Neutrophil (primary cell): ENCODE measurements around the gene EVX1.

ENCODE experiments used
- H3K27ac ChIP-seq: fragments of 200-600 bp; sonication (generic); 2 replicates; pipeline ENCODE4 v1.5.1; 2016; ENCODE audit warnings: mild to moderate bottlenecking, moderate library complexity
- H3K27me3 ChIP-seq: fragments of 200-600 bp; sonication (generic); 2 replicates; pipeline ENCODE4 v1.6.0; 2016; ENCODE audit warnings: mild to moderate bottlenecking
- H3K36me3 ChIP-seq: fragments of 200-600 bp; sonication (generic); 2 replicates; pipeline ENCODE4 v1.5.1; 2017
- H3K4me1 ChIP-seq, 2 experiments: fragments of 200-600 bp in 1 of 2; sonication (generic) in 1 of 2; 1 replicate in 1 of 2; 2 replicates in 1 of 2; pipeline versions ENCODE4 v1.5.1 to v1.6.1; 2013 to 2016; ENCODE audit warnings: low read depth in 1 of 2, low read length in 1 of 2, mild to moderate bottlenecking in 1 of 2, moderate library complexity in 1 of 2; ENCODE audit not compliant: control insufficient read depth in 1 of 2, insufficient read depth in 1 of 2
- H3K4me3 ChIP-seq, 2 experiments: fragments of 200-600 bp in 1 of 2; sonication (generic) in 1 of 2; 1 replicate in 1 of 2; 2 replicates in 1 of 2; pipeline ENCODE4 v1.5.1; 2013 to 2016; ENCODE audit warnings: low read depth in 1 of 2, low read length in 1 of 2, mild to moderate bottlenecking in 1 of 2, moderate library complexity in 1 of 2
- H3K9me3 ChIP-seq: fragments of 200-600 bp; sonication (generic); 2 replicates; pipeline ENCODE4 v1.5.1; 2016
- CTCF ChIP-seq: fragments of 200-600 bp; sonication (generic); IDR thresholded peaks from 2 replicates; pipeline ENCODE4 v1.5.1; 2016; ENCODE audit warnings: antibody characterized with exemption

EVX1 gene

DNA sequence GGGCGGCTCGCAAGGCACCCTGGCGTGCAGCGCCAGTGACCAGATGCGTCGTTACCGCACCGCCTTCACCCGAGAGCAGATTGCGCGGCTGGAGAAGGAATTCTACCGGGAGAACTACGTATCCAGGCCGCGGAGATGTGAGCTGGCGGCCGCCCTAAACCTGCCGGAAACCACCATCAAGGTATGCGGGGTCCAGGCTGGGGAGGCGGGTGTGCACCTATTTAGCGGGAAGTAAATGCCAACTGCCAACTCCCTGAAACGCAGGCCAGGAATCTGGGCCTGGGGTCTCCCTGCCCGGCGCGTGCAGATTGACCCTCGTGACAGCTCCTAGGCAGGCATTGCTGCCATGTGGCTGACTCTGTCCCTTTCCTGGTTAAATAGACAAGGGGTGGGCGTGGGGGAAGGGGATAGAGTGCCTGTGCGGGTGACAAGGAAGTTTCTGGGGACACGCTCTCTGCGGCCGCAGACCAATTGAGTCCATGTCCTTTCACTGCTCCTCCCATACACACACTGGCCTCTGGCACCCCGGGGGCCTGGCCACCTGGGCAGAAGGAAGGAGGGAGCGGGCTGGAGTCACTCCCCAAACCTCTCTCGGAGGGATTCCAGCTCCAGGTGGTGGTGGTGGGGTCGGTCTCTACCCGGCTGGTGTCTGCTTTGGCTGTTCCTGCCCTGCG, 2.7 kb downstream of the EVX1 start:
- Histone ChIP-seq H3K9me3 (no peaks in the 10 kb centered on the region), H3K27me3 (peaks cover 100% of the 10 kb centered on the region), H3K4me1 (no peaks in the 10 kb centered on the region), H3K27ac (no peak overlapping the region), H3K4me3 (no peak overlapping the region), H3K36me3 (no peaks in the 10 kb centered on the region)
- no peak for TF ChIP-seq CTCF

GRCh38 chr7:27245798-27246691, 3.4 kb downstream of the EVX1 start:
- Histone ChIP-seq H3K27me3 (peaks cover 100% of the 10 kb centered on the region), H3K9me3 (no peaks in the 10 kb centered on the region), H3K36me3 (no peaks in the 10 kb centered on the region), H3K27ac (no peak overlapping the region), H3K4me1 (no peaks in the 10 kb centered on the region), H3K4me3 (no peak overlapping the region)
- no peak for TF ChIP-seq CTCF

DNA sequence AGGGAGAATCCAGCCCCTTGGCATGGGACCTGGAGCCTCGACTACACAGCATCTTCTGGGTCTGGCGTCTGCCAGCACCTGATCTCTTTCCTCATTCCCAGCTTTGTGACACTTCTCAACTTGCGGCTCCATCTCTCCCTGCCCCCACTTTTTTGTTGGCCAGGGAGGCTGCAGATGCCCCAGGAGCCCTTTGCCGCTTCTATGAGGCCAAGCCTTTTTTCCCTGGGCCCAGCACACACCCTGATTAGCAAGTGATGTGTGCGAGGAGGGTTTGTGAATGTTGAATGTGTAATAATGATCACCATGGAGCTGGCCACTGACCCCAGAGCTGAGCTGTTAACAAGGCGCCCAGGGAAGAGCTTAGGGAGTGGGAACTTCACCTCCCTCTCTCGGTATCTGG, 4.4 kb downstream of the EVX1 start:
- Histone ChIP-seq H3K4me1 (no peaks in the 10 kb centered on the region), H3K27ac (no peak overlapping the region), H3K27me3 (peaks cover 100% of the 10 kb centered on the region), H3K9me3 (no peaks in the 10 kb centered on the region), H3K36me3 (no peaks in the 10 kb centered on the region), H3K4me3 (no peak overlapping the region)
- TF ChIP-seq CTCF, result no peak

DNA sequence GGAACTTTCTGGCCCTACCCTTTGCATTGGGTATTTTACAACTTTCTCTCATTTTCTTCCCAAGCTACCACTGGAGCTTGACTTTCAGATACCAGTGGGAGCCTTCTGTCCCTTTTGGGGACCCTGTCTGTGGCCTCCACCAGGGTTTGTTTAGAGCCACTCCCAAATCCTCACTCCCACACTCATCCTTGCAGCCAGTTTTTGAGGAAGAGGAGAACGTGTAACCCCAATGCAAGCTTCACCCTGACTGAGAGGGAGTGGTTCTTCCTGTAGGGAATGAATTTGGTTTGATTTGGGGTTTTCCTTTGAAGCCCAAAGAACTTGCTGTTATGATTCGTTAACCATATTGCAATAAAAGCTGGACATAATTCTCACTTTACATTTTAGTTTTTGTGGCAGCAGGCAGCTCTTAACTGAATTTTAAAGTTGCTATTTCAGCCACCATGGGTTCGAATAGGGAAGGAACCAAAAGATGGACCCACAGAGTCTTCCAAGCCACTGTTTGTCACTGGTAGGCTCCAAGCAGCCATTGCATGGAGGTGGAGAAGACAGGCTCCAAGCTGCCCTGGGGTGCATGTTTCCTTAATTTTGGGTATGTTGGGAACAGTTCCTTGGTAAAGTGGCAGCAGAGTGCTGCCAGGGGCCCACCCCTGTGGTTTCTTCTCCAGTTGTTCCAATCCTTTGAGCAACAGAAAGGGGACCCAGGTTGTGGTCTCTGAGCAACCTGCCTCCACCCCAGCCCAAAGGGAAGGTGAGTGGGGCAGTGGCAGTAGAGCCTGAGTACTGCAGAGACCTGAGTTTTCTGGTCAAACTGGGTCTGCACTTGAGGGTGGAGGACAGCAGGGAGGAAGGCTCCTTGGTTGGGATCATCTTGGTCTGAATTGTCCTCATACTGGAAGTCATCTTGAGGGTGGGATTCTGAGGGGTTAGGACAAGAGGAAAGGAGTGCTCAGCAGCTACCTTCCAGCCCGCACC, 5.1 kb downstream of the EVX1 start:
- peaks cover 100% of the 10 kb centered on the region for H3K27me3 ChIP-seq
- H3K27ac ChIP-seq, result no peak overlapping the region
- no peak overlapping the region for H3K4me3 ChIP-seq
- H3K9me3 ChIP-seq, result no peaks in the 10 kb centered on the region
- TF ChIP-seq CTCF, result no peak
- no peaks in the 10 kb centered on the region for H3K4me1 ChIP-seq
- no peaks in the 10 kb centered on the region for H3K36me3 ChIP-seq

GRCh38 chr7:27248427-27248806, 5.8 kb downstream of the EVX1 start:
- Histone ChIP-seq H3K4me1 (no peaks in the 10 kb centered on the region), H3K27me3 (peaks cover 100% of the 10 kb centered on the region), H3K36me3 (no peaks in the 10 kb centered on the region), H3K27ac (no peak overlapping the region), H3K9me3 (no peaks in the 10 kb centered on the region), H3K4me3 (no peak overlapping the region)
- no peak for TF ChIP-seq CTCF
